ENCODE measurements around the gene BEND6. TPM values are rescaled to one million over a fixed set of nuclear protein-coding genes. Genes with fewer than 3 reads are reported as not detected.

BEND6 gene
- total RNA-seq (2022) (1.3 and 1.8 TPM in 2 replicates), Bru-seq, nascent RNA (percentile 30 among the genes with signal in this experiment), BruChase-seq, experiment 1, labeled RNA remaining after a 6-hour chase (percentile 35 among the genes with signal in this experiment), BruChase-seq, experiment 2, labeled RNA remaining after a 2-hour chase (percentile 39 among the genes with signal in this experiment)
- long read RNA-seq, partial matches to known transcripts, result 0 of 3 reads
- long read RNA-seq, other reads (novel, unspliced or antisense), result 1 of 3 reads

DNA sequence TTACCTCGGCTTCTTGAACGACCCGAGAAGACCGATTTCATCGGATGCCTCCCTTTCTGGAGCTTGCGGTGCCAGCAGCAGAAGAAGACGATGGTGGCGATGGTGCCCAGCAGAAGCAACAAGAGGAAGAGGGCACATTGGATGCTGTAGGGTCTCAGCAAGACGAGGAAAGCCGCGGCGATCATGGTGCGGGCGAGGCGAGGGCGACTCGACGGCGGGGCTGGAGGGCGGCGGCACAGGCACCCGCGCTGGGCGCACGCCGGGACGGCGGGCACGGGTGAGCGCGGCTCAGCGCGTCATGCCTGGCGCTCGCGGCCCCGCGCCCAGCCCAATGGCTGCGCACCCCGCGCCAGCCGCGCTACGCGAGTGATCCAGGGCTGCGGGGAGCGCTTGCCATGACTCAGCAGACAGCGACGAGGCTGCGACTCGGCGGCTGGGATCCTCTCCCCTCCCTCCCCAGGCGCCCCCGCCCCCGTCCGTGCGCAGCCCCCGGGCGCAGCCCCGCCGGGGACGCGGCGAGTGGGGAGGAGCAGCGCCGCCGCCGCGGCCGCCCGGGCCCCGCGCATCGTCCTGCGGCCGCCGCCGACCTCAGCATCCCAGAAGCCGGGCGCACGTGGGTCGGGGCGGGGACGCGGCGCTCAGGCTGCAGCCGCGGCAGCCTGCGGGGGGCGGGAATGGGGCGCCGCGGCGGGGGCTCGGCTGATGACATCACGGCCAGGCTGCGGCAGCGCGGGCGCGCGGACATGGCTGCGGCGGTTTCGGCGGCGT, at the start of gene BEND6:
Gene BEND6 (plus strand): TSS at position 705 of the 768 bp plus-strand sequence. CDS start 26,704 bp downstream, outside the sequence.
- Mint-ChIP-seq H3K9me3 (ENCODE audit: low read depth, unreplicated experiment) (no peaks in the 10 kb centered on the region), H3K27ac (ENCODE audit: unreplicated experiment) (peak within 1 kb of the TSS; percentile 92), H3K4me1 (ENCODE audit: low read depth, unreplicated experiment) (no peaks in the 10 kb centered on the region), H3K4me3 (ENCODE audit: low read depth, unreplicated experiment) (peak within 1 kb of the TSS; percentile 90), H3K36me3 (ENCODE audit: insufficient read depth, unreplicated experiment) (peaks cover 21% of the 10 kb centered on the region), H3K27me3 (ENCODE audit: unreplicated experiment) (no peaks in the 10 kb centered on the region)
- peak; percentile 53 for DNase-seq
- intact Hi-C loops (cut with micrococcal nuclease; ENCODE audit: unreplicated experiment), result loop anchor here (5.0 to 10.0 kb wide), 2 partner anchors 52 to 360 kb away; partner anchors contain the start of gene PRIM2
- no peak for TF ChIP-seq CTCF (IDR thresholded peaks at IDR 0.05; ENCODE audit: unreplicated experiment)
- no TSS peak for BruUV-seq (replicated peaks)
- CTCF ChIA-PET, result interaction anchor here (0.7 to 1.6 kb wide), 8 partner anchors 16 to 361 kb away, joined by 3 to 21 read pairs (median 4); no protein-coding TSS in a partner anchor

- BruUV-seq (replicated peaks), result no TSS peak
- no peak overlapping the region for H3K4me3 Mint-ChIP-seq (ENCODE audit: low read depth, unreplicated experiment)
- H3K4me1 Mint-ChIP-seq (ENCODE audit: low read depth, unreplicated experiment), result peaks cover 20% of the 10 kb centered on the region
- no peaks in the 10 kb centered on the region for H3K36me3 Mint-ChIP-seq (ENCODE audit: insufficient read depth, unreplicated experiment)
- H3K27ac Mint-ChIP-seq (ENCODE audit: unreplicated experiment), result no peak overlapping the region
- CTCF ChIA-PET, result interaction anchor here (1.7 to 2.0 kb wide), 2 partner anchors 61 to 411 kb away, joined by 5 to 13 read pairs; partner anchors contain the start of gene PRIM2
- no peak for TF ChIP-seq CTCF (IDR thresholded peaks at IDR 0.05; ENCODE audit: unreplicated experiment)
- no peaks in the 10 kb centered on the region for H3K9me3 Mint-ChIP-seq (ENCODE audit: low read depth, unreplicated experiment)
- no peaks in the 10 kb centered on the region for H3K27me3 Mint-ChIP-seq (ENCODE audit: unreplicated experiment)
- DNase-seq, result no peak
- intact Hi-C loops (cut with micrococcal nuclease; ENCODE audit: unreplicated experiment), result no loop called here
Observed at GRCh38 chr6:56905378-56905777, 49.5 kb upstream of the BEND6 start.

- DNase-seq, result no peak
- no peak overlapping the region for H3K27ac Mint-ChIP-seq (ENCODE audit: unreplicated experiment)
- intact Hi-C loops (cut with micrococcal nuclease; ENCODE audit: unreplicated experiment), result no loop called here
- H3K36me3 Mint-ChIP-seq (ENCODE audit: insufficient read depth, unreplicated experiment), result no peaks in the 10 kb centered on the region
- CTCF ChIA-PET, result no interaction called here
- no peak overlapping the region for H3K4me3 Mint-ChIP-seq (ENCODE audit: low read depth, unreplicated experiment)
- H3K27me3 Mint-ChIP-seq (ENCODE audit: unreplicated experiment), result no peaks in the 10 kb centered on the region
- no peak for TF ChIP-seq CTCF (IDR thresholded peaks at IDR 0.05; ENCODE audit: unreplicated experiment)
- no TSS peak for BruUV-seq (replicated peaks)
- H3K4me1 Mint-ChIP-seq (ENCODE audit: low read depth, unreplicated experiment), result peaks cover 20% of the 10 kb centered on the region
- no peaks in the 10 kb centered on the region for H3K9me3 Mint-ChIP-seq (ENCODE audit: low read depth, unreplicated experiment)
Observed at GRCh38 chr6:56906752-56907151, 48.2 kb upstream of the BEND6 start.

DNA sequence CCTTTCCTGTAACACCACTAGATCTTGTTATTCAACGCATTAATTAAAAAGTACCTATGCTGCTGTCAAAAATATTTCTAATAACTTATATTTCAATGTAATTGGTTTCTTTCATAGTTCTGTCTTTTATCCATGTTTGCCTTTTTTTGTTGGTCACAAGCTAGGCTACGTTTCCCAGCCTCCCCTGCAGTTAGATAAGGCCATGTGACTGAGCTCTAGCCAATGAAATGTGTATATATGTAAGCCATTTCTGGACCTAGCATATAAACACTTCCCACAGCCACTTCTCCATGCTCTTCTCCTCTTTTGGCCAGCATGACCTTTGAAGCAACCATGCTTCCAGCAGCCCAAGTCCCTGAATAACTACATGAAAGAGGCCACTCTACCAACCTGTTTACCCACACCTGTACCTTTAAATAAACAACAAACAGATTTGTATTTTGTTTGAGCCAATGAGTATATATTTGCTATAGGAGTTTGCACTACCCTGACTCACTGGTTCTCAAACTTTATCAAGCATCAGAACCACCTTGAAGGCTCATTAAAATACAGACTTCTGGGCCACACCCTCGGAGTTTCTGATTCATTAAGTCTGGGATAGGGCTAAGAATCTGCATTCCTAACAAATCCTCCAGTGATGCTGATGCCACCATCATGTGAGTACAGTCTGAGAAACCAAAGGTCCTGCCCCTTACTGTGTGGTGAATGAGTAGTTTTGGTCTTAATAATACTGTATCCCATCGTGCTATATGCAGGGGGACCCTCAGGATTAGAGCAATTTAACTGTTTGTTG, 45.6 kb upstream of the BEND6 start:
- Mint-ChIP-seq H3K4me1 (ENCODE audit: low read depth, unreplicated experiment) (peaks cover 17% of the 10 kb centered on the region), H3K27ac (ENCODE audit: unreplicated experiment) (no peak overlapping the region), H3K4me3 (ENCODE audit: low read depth, unreplicated experiment) (no peak overlapping the region), H3K27me3 (ENCODE audit: unreplicated experiment) (no peaks in the 10 kb centered on the region), H3K9me3 (ENCODE audit: low read depth, unreplicated experiment) (no peaks in the 10 kb centered on the region), H3K36me3 (ENCODE audit: insufficient read depth, unreplicated experiment) (no peaks in the 10 kb centered on the region)
- CTCF ChIA-PET, result no interaction called here
- no TSS peak for BruUV-seq (replicated peaks)
- TF ChIP-seq CTCF (IDR thresholded peaks at IDR 0.05; ENCODE audit: unreplicated experiment), result no peak
- intact Hi-C loops (cut with micrococcal nuclease; ENCODE audit: unreplicated experiment), result no loop called here
- no peak for DNase-seq

All from Calu3 (cell line).